HL-60 (cell line): Measurements from ENCODE around the gene NKAIN1.

Source experiments
- SPI1 ChIP-seq: IDR thresholded peaks from 2 replicates; pipeline ENCODE4 v1.6.1; 2012; ENCODE audit warnings: low read depth, mild to moderate bottlenecking, borderline replicate concordance
- TF ChIP-seq, protein P1 (sequence below): IDR thresholded peaks from one replicate; pipeline ENCODE4 v1.5.1; 2011; ENCODE audit warnings: low read length, control low read depth, inconsistent platforms; ENCODE audit not compliant: insufficient read depth

DNA sequence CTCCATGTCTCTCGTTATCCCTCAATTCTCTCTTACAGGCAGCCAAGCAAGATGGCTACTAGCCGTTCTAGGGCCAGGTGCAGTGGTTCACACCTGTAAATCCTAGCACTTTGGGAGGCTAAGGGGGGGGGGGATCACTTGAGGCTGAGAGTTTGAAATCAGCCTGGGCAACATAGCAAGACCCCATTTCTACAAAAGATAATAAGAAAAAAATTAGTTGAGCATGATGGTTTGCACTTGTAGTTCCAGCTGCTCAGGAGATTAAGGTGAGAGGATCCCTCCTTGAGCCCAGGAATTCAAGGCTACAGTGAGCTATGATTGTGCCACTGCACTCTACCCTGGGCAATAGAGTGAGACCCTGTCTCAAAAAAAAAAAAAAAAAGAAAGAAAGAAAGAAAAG is 80.4 kb downstream of the NKAIN1 start:
- TF ChIP-seq, protein P1, sequence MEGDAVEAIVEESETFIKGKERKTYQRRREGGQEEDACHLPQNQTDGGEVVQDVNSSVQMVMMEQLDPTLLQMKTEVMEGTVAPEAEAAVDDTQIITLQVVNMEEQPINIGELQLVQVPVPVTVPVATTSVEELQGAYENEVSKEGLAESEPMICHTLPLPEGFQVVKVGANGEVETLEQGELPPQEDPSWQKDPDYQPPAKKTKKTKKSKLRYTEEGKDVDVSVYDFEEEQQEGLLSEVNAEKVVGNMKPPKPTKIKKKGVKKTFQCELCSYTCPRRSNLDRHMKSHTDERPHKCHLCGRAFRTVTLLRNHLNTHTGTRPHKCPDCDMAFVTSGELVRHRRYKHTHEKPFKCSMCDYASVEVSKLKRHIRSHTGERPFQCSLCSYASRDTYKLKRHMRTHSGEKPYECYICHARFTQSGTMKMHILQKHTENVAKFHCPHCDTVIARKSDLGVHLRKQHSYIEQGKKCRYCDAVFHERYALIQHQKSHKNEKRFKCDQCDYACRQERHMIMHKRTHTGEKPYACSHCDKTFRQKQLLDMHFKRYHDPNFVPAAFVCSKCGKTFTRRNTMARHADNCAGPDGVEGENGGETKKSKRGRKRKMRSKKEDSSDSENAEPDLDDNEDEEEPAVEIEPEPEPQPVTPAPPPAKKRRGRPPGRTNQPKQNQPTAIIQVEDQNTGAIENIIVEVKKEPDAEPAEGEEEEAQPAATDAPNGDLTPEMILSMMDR = no peak
- TF ChIP-seq SPI1 = no peak
